ENCODE data around the gene RPL38.
"Not testable (repeated sequence)": the region's sequence is repeated elsewhere in the genome, so short reads cannot be mapped to it uniquely, and the experiment has no call there.

Gene RPL38

GRCh38 chr17:74183411-74183810, 20.1 kb upstream of the RPL38 start:
- H3K4me3 ChIP-seq (IDR thresholded peaks at IDR 0.05; ENCODE audit: insufficient read depth, low read depth, low read length): no peak overlapping the region
- H3K27ac ChIP-seq: no peak overlapping the region
- TF ChIP-seq, protein P1, sequence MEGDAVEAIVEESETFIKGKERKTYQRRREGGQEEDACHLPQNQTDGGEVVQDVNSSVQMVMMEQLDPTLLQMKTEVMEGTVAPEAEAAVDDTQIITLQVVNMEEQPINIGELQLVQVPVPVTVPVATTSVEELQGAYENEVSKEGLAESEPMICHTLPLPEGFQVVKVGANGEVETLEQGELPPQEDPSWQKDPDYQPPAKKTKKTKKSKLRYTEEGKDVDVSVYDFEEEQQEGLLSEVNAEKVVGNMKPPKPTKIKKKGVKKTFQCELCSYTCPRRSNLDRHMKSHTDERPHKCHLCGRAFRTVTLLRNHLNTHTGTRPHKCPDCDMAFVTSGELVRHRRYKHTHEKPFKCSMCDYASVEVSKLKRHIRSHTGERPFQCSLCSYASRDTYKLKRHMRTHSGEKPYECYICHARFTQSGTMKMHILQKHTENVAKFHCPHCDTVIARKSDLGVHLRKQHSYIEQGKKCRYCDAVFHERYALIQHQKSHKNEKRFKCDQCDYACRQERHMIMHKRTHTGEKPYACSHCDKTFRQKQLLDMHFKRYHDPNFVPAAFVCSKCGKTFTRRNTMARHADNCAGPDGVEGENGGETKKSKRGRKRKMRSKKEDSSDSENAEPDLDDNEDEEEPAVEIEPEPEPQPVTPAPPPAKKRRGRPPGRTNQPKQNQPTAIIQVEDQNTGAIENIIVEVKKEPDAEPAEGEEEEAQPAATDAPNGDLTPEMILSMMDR (conservative IDR thresholded peaks at IDR 0.05; ENCODE audit: low read depth, low read length): no peak
- peaks cover 83% of the 10 kb centered on the region for H3K27me3 ChIP-seq (ENCODE audit: insufficient read depth, low read depth)
- H3K4me1 ChIP-seq (ENCODE audit: low read depth, poor library complexity, severe bottlenecking): no peaks in the 10 kb centered on the region
- no peak overlapping the region for H3K9ac ChIP-seq
- no peak overlapping the region for H2AFZ ChIP-seq (ENCODE audit: low read depth)
- H3K36me3 ChIP-seq (ENCODE audit: insufficient read depth): no peaks in the 10 kb centered on the region
- no peaks in the 10 kb centered on the region for H4K20me1 ChIP-seq (ENCODE audit: insufficient read depth)
- H3K79me2 ChIP-seq (ENCODE audit: insufficient read depth, low read depth): no peaks in the 10 kb centered on the region
- H3K4me2 ChIP-seq: no peak overlapping the region

DNA sequence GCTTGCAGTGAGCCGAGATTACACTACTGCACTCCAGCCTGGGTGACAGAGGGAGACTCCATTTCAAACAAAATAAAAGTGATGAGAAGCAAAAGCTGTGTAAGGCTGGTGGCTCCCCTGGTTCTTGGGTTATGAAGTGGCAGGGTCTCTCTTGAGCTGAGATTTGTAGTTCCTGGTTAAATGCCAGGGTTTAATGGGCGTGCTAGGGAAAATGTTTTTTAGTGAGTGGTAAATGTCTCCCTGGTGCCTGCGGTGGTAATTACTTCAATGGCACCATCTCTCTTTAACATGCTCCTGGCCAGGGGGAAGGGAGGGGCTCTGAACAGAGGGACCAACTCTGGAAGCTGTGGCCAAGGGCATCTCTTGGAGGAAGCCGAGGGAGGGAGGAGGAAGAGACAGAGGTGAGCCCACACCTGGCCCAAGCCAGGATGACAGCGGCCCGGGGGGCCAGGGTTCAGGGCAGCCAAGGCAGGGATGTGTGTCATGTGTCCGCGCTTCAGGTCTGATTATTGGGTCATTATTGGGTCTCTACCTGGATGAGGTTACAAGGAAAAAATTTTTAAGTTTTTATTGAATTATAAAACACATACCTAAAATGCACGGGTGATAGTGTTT, 17.8 kb upstream of the RPL38 start:
- H3K27ac ChIP-seq: no peak overlapping the region
- H3K4me1 ChIP-seq (ENCODE audit: low read depth, poor library complexity, severe bottlenecking): no peaks in the 10 kb centered on the region
- H3K79me2 ChIP-seq (ENCODE audit: insufficient read depth, low read depth): no peaks in the 10 kb centered on the region
- H3K36me3 ChIP-seq (ENCODE audit: insufficient read depth): no peaks in the 10 kb centered on the region
- TF ChIP-seq, protein P1 (conservative IDR thresholded peaks at IDR 0.05; ENCODE audit: low read depth, low read length): no peak
- H3K9ac ChIP-seq: no peak overlapping the region
- H2AFZ ChIP-seq (ENCODE audit: low read depth): no peak overlapping the region
- no peak overlapping the region for H3K4me2 ChIP-seq
- no peaks in the 10 kb centered on the region for H4K20me1 ChIP-seq (ENCODE audit: insufficient read depth)
- H3K27me3 ChIP-seq (ENCODE audit: insufficient read depth, low read depth): peaks cover 62% of the 10 kb centered on the region
- H3K4me3 ChIP-seq (IDR thresholded peaks at IDR 0.05; ENCODE audit: insufficient read depth, low read depth, low read length): no peak overlapping the region

GRCh38 chr17:74186498-74186897, 17.0 kb upstream of the RPL38 start:
- no peaks in the 10 kb centered on the region for H3K36me3 ChIP-seq (ENCODE audit: insufficient read depth)
- H3K79me2 ChIP-seq (ENCODE audit: insufficient read depth, low read depth): no peaks in the 10 kb centered on the region
- no peaks in the 10 kb centered on the region for H3K4me1 ChIP-seq (ENCODE audit: low read depth, poor library complexity, severe bottlenecking)
- H3K4me3 ChIP-seq (IDR thresholded peaks at IDR 0.05; ENCODE audit: insufficient read depth, low read depth, low read length): no peak overlapping the region
- H3K27me3 ChIP-seq (ENCODE audit: insufficient read depth, low read depth): peaks cover 55% of the 10 kb centered on the region
- no peak overlapping the region for H3K9ac ChIP-seq
- no peak overlapping the region for H3K27ac ChIP-seq
- H2AFZ ChIP-seq (ENCODE audit: low read depth): no peak overlapping the region
- H4K20me1 ChIP-seq (ENCODE audit: insufficient read depth): no peaks in the 10 kb centered on the region
- H3K4me2 ChIP-seq: no peak overlapping the region
- TF ChIP-seq, protein P1 (conservative IDR thresholded peaks at IDR 0.05; ENCODE audit: low read depth, low read length): no peak

GRCh38 chr17:74187761-74188160, 15.7 kb upstream of the RPL38 start:
- Histone ChIP-seq H3K27me3 (ENCODE audit: insufficient read depth, low read depth) (peaks cover 51% of the 10 kb centered on the region), H3K79me2 (ENCODE audit: insufficient read depth, low read depth) (no peaks in the 10 kb centered on the region)

GRCh38 chr17:74188687-74189086, 14.8 kb upstream of the RPL38 start:
- H3K79me2 ChIP-seq (ENCODE audit: insufficient read depth, low read depth); H3K36me3 ChIP-seq (ENCODE audit: insufficient read depth); H3K4me2 ChIP-seq; H3K4me3 ChIP-seq (IDR thresholded peaks at IDR 0.05; ENCODE audit: insufficient read depth, low read depth, low read length); H3K9ac ChIP-seq; H3K4me1 ChIP-seq (ENCODE audit: low read depth, poor library complexity, severe bottlenecking); H3K27ac ChIP-seq; H4K20me1 ChIP-seq (ENCODE audit: insufficient read depth); H2AFZ ChIP-seq (ENCODE audit: low read depth): not testable (repeated sequence)
- H3K27me3 ChIP-seq (ENCODE audit: insufficient read depth, low read depth): peaks cover 51% of the 10 kb centered on the region

More at GRCh38 chr17:74187761-74188160, 15.7 kb upstream of the RPL38 start:
- Histone ChIP-seq H2AFZ (ENCODE audit: low read depth) (no peak overlapping the region), H4K20me1 (ENCODE audit: insufficient read depth) (no peaks in the 10 kb centered on the region), H3K4me1 (ENCODE audit: low read depth, poor library complexity, severe bottlenecking) (no peaks in the 10 kb centered on the region), H3K36me3 (ENCODE audit: insufficient read depth) (no peaks in the 10 kb centered on the region), H3K4me3 (IDR thresholded peaks at IDR 0.05; ENCODE audit: insufficient read depth, low read depth, low read length) (no peak overlapping the region), H3K4me2 (no peak overlapping the region), H3K27ac (no peak overlapping the region), H3K9ac (no peak overlapping the region)
- TF ChIP-seq, protein P1 (conservative IDR thresholded peaks at IDR 0.05; ENCODE audit: low read depth, low read length): no peak
